ENCODE measurements around the gene BLTP1. TPM values are rescaled to one million over a fixed set of nuclear protein-coding genes. Genes with fewer than 3 reads are reported as not detected.
A peak's percentile ranks its signal among the peaks of the same experiment; 100 is the strongest.
"Not testable (repeated sequence)": the region's sequence is repeated elsewhere in the genome, so short reads cannot be mapped to it uniquely, and the experiment has no call there.

BLTP1 gene, protein sequence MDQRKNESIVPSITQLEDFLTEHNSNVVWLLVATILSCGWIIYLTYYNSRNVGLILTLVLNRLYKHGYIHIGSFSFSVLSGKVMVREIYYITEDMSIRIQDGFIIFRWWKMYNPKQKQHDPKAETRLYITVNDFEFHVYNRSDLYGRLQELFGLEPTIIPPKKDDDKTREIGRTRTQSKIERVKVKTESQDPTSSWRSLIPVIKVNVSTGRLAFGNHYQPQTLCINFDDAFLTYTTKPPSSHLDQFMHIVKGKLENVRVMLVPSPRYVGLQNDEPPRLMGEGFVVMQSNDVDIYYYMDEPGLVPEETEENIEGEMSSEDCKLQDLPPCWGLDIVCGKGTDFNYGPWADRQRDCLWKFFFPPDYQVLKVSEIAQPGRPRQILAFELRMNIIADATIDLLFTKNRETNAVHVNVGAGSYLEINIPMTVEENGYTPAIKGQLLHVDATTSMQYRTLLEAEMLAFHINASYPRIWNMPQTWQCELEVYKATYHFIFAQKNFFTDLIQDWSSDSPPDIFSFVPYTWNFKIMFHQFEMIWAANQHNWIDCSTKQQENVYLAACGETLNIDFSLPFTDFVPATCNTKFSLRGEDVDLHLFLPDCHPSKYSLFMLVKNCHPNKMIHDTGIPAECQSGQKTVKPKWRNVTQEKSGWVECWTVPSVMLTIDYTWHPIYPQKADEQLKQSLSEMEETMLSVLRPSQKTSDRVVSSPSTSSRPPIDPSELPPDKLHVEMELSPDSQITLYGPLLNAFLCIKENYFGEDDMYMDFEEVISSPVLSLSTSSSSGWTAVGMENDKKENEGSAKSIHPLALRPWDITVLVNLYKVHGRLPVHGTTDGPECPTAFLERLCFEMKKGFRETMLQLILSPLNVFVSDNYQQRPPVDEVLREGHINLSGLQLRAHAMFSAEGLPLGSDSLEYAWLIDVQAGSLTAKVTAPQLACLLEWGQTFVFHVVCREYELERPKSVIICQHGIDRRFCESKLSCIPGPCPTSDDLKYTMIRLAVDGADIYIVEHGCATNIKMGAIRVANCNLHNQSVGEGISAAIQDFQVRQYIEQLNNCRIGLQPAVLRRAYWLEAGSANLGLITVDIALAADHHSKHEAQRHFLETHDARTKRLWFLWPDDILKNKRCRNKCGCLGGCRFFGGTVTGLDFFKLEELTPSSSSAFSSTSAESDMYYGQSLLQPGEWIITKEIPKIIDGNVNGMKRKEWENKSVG (N-terminal part only)
- 39.1 and 44.4 TPM in 2 replicates for total RNA-seq

DNA sequence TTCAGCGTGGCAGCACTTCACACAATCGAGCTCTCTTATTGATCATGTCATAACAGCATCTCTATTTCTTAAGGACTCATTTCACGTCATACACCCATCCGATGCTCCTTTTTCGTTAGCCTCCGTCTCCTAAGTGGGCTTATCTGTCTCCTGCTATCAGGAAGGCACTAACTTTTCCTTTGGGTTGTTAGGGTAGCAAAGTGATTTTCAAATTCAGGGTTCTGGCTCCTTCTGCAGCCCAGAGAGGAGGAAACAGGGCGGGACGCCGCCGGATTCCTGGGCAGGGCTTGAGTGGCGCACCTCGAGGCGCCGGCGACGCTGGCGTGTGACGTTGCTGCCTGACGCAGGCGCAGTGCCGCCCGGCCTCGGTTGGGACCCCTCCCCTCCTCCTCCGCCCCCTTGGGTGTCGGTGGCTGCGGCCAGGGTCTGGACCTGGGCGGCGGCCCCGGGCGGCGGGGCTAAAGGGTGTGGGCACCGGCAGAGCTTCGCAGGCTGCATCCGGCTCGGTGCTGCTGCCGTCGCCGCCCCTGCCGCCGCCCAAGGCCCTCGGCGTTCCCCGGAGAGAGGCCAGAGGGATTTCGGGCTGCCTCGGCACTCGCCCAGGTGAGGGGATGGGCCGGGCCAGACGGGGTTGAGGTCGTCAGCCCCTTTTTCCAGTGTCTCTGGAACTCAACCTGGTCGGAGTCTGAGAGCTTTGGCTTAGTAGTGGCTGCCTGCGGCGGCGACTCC is at the start of gene BLTP1:
Gene BLTP1, plus strand, starts transcription at position 350 of the 729 bp plus-strand sequence. CDS start 18,317 bp downstream, outside the sequence.
- DNase-seq: peak; percentile 85
- H3K4me1 Mint-ChIP-seq: peaks cover 39% of the 10 kb centered on the region
- CTCF ChIA-PET: no interaction called here
- intact Hi-C loops (cut with micrococcal nuclease): loop anchor here (1.0 to 5.0 kb wide), 7 partner anchors 200 to 770 kb away; partner anchors contain the start of genes ANXA5, BBS12, BBS7 and EXOSC9
- POLR2A ChIA-PET: interaction anchor here (1.1 kb wide), 2 partner anchors 10 to 328 kb away, joined by 4 read pairs; partner anchors contain the start of gene CCNA2
- peaks cover 21% of the 10 kb centered on the region for H3K36me3 Mint-ChIP-seq (ENCODE audit: low read depth)
- H3K9me3 Mint-ChIP-seq: no peaks in the 10 kb centered on the region
- peak within 1 kb of the TSS; percentile 97 for H3K4me3 Mint-ChIP-seq
- TF ChIP-seq, protein P1, sequence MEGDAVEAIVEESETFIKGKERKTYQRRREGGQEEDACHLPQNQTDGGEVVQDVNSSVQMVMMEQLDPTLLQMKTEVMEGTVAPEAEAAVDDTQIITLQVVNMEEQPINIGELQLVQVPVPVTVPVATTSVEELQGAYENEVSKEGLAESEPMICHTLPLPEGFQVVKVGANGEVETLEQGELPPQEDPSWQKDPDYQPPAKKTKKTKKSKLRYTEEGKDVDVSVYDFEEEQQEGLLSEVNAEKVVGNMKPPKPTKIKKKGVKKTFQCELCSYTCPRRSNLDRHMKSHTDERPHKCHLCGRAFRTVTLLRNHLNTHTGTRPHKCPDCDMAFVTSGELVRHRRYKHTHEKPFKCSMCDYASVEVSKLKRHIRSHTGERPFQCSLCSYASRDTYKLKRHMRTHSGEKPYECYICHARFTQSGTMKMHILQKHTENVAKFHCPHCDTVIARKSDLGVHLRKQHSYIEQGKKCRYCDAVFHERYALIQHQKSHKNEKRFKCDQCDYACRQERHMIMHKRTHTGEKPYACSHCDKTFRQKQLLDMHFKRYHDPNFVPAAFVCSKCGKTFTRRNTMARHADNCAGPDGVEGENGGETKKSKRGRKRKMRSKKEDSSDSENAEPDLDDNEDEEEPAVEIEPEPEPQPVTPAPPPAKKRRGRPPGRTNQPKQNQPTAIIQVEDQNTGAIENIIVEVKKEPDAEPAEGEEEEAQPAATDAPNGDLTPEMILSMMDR (IDR thresholded peaks at IDR 0.05): no peak
- ATAC-seq (ENCODE audit: low read depth): peak; percentile 95
- H3K27ac Mint-ChIP-seq: peak within 1 kb of the TSS; percentile 97
- no peaks in the 10 kb centered on the region for H3K27me3 Mint-ChIP-seq

DNA sequence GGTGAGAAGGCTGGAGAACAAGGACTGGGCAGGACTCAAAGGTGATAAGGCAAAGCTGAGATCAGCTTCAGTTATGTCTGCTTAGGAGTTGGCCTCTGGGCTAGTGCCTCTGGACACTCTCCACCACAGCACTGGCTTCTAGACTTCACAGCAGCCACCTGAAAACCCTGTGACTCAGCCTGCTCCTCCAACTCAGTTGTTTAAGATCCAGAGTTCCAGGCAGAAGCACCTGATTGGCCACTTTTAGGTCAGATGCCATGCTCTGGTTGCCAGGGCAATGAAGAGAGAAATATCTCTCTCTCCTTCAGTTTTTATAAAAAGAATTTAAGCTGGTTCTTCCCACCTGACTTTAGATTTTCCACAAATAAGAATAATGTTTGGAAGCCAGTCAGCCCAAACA is 47.9 kb upstream of the BLTP1 start:
- H3K36me3 Mint-ChIP-seq (ENCODE audit: low read depth): no peaks in the 10 kb centered on the region
- H3K27me3 Mint-ChIP-seq: peaks cover 12% of the 10 kb centered on the region
- intact Hi-C loops (cut with micrococcal nuclease): no loop called here
- DNase-seq (no peak), ATAC-seq (ENCODE audit: low read depth) (no peak)
- no peaks in the 10 kb centered on the region for H3K9me3 Mint-ChIP-seq
- POLR2A ChIA-PET: no interaction called here
- no peak overlapping the region for H3K4me3 Mint-ChIP-seq
- CTCF ChIA-PET: no interaction called here
- TF ChIP-seq, protein P1 (IDR thresholded peaks at IDR 0.05): no peak
- H3K27ac Mint-ChIP-seq: no peak overlapping the region
- no peaks in the 10 kb centered on the region for H3K4me1 Mint-ChIP-seq

DNA sequence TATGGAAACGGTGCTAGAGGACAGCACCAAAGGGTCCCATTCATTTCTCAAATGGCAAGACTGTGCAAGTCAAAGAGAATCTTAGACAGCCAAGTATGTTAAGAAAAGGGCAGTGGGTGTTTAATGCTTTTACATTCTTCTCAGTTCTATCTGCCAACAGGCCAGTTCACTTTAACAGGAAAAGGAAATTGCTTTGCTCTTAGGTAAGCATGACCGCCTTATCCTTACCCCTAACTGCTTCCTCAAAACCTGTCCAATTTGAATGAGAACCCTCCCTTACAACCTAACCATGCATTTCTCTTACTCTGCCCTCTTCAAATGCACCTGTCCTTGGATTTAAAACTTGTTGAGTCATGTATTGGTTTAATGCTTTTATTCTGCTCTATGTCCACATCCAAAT is 44.5 kb upstream of the BLTP1 start:
- POLR2A ChIA-PET: no interaction called here

DNA sequence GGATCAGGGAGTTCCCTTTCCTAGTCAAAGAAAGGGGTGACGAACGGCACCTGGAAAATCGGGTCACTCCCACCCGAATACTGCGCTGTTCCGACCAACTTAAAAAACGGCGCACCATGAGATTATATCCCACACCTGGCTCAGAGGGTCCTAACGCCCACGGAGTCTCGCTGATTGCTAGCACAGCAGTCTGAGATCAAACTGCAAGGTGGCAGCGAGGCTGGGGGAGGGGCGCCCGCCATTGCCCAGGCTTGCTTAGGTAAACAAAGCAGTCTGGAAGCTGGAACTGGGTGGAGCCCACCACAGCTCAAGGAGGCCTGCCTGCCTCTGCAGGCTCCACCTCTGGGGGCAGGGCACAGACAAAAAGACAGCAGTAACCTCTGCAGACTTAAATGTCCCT is 41.8 kb upstream of the BLTP1 start:
- H3K9me3 Mint-ChIP-seq; POLR2A ChIA-PET; CTCF ChIA-PET; H3K27ac Mint-ChIP-seq; H3K27me3 Mint-ChIP-seq; intact Hi-C loops (cut with micrococcal nuclease); DNase-seq; H3K36me3 Mint-ChIP-seq (ENCODE audit: low read depth); ATAC-seq (ENCODE audit: low read depth); H3K4me3 Mint-ChIP-seq; H3K4me1 Mint-ChIP-seq: not testable (repeated sequence)

More for the DNA sequence above, 44.5 kb upstream of the BLTP1 start:
- intact Hi-C loops (cut with micrococcal nuclease): no loop called here
- H3K36me3 Mint-ChIP-seq (ENCODE audit: low read depth): no peaks in the 10 kb centered on the region
- CTCF ChIA-PET: no interaction called here
- H3K4me3 Mint-ChIP-seq: no peak overlapping the region
- TF ChIP-seq, protein P1 (IDR thresholded peaks at IDR 0.05): no peak
- peaks cover 10% of the 10 kb centered on the region for H3K27me3 Mint-ChIP-seq
- H3K27ac Mint-ChIP-seq: no peak overlapping the region
- DNase-seq: no peak
- no peaks in the 10 kb centered on the region for H3K9me3 Mint-ChIP-seq
- no peak for ATAC-seq (ENCODE audit: low read depth)
- H3K4me1 Mint-ChIP-seq: no peaks in the 10 kb centered on the region

DNA sequence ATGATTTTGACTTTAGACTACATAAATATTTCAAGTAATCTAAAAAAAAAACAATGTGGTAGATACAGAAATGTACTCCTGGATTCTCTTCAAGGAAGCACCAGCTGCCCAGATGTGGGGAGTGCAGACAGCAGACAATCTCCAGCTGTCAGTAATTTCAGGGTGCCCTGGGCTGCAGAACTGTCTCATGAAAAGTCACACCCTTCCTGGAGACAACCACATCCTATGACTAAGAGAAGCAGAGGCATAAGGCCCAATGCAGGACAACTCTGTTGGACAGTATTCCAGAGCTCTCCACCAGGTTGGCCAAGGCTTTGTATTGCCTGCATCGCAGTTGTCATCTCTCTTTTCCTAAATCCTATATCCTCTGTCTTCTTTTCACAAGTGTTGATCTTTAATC is 34.4 kb upstream of the BLTP1 start:
- intact Hi-C loops (cut with micrococcal nuclease): no loop called here
- DNase-seq (no peak), ATAC-seq (ENCODE audit: low read depth) (no peak)
- TF ChIP-seq, protein P1 (IDR thresholded peaks at IDR 0.05): no peak
- no peaks in the 10 kb centered on the region for H3K36me3 Mint-ChIP-seq (ENCODE audit: low read depth)
- H3K4me1 Mint-ChIP-seq: no peaks in the 10 kb centered on the region
- no peak overlapping the region for H3K4me3 Mint-ChIP-seq
- no peaks in the 10 kb centered on the region for H3K27me3 Mint-ChIP-seq
- POLR2A ChIA-PET: no interaction called here
- CTCF ChIA-PET: no interaction called here
- no peak overlapping the region for H3K27ac Mint-ChIP-seq
- peaks cover 2% of the 10 kb centered on the region for H3K9me3 Mint-ChIP-seq

All from activated B cell treated with CpG ODN at 0.5 μM for 24 hours (primary cell).